COR-L47 (cell line): ENCODE data around the gene PRR13.
"Not testable (repeated sequence)": the region's sequence is repeated elsewhere in the genome, so short reads cannot be mapped to it uniquely, and the experiment has no call there.

Source experiments
- DNase-seq: peaks from one replicate; lab custom pipeline; 2025; lab: John Stamatoyannopoulos, UW

Gene PRR13

DNA sequence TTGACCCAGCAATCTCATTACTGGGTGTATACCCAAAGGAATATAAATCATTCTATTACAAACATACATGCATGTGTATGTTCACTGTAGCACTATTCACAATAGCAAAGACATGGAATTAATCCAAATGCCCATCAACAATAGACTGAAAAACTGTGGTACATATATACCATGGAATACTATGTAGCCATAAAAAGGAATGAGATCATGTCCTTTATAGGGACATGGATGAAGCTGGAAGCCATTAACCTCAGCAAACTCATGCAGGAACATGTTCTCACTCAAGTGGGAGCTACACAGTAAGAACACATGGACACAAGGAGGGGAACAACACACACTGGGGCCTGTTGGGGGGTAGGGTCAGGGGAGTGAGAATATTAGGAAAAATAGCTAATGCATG is 2.0 kb upstream of the PRR13 start:
- not testable (repeated sequence) for DNase-seq

DNA sequence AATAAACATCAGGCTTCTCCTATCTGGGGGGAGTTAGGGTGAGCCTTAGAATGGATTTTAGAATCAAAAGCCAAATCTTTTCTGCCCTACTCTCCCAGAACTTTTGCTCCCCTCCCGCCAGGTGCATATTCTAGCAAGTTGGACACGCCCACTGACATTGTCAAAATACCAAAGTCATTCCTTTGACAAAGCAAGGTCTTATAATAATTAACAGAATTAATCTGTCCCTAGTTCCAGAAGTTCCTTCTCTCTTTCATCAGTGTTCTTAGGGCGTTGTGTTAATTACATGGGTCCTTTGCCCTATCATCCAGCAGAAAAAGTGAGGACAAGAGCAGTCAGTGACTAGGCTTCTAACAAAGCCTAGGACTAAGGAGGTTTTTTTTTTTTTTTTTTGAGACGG is 2.4 kb downstream of the PRR13 start:
- no peak for DNase-seq

- not testable (repeated sequence) for DNase-seq
These were observed 3.2 kb downstream of the PRR13 start for GRCh38 chr12:53444593-53445325.

DNA sequence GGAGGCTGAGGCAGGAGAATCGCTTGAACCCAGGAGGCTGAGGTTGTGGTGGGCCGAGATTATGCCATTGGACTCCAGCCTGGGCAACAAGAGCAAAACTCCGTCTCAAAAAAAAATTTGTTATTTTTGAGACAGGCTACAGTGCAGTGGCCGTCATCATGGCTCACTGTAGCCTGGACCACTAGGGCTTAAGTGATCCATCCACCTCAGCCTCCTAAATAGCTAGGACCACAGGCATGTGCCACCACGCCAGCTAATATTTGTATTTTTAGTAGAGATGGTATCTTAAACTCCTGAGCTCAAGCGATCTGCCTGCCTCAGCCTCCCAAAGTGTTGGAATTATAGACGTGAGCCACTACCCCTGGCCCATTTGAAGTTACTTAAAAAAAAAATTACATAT is 9.4 kb downstream of the PRR13 start:
- no peak for DNase-seq

GRCh38 chr12:53451661-53452158 is 10.2 kb downstream of the PRR13 start, which contains the start of gene PCBP2:
Gene PCBP2, plus strand, starts transcription at chr12:53452102. Its CDS starts 2,699 bp downstream, at chr12:53454801.
- DNase-seq, result peak; percentile 99

- peak; percentile 94 for DNase-seq
These were observed 10.9 kb downstream of the PRR13 start for GRCh38 chr12:53452159-53453077.

DNA sequence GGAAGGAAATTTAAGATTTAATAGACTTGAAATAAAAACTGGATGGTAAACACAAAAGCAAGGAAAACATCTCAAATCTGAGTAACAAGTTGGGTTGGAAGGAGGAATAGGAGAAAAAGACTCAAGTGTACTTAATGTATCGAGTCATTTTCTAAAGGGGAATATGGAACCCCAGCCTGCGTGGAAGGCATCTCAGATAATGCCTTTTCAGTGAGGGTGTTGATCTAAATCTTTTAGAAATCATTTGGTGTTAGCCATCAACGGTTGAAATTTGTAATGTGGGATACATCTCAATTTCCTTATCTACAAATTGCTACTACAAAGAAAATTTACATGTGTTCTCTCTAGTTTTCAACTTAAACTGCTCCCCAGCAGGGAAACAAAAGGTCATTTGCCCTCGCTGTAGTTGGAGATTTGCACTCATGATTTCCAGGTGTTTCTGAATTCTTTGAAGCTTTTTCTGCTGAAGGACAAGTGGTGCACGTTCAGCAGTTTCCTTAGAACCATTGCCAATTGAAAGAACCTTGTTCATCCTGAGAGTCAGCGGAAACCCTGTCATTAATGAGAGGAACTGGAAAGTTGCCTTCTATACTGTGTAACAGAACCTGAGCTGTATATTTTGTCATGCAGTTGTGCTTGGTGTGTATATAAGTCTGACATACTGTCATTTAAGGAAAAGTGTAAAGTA is 12.6 kb downstream of the PRR13 start:
- DNase-seq, result no peak

GRCh38 chr12:53454707-53455106 is 13.2 kb downstream of the PRR13 start:
- no peak for DNase-seq

DNA sequence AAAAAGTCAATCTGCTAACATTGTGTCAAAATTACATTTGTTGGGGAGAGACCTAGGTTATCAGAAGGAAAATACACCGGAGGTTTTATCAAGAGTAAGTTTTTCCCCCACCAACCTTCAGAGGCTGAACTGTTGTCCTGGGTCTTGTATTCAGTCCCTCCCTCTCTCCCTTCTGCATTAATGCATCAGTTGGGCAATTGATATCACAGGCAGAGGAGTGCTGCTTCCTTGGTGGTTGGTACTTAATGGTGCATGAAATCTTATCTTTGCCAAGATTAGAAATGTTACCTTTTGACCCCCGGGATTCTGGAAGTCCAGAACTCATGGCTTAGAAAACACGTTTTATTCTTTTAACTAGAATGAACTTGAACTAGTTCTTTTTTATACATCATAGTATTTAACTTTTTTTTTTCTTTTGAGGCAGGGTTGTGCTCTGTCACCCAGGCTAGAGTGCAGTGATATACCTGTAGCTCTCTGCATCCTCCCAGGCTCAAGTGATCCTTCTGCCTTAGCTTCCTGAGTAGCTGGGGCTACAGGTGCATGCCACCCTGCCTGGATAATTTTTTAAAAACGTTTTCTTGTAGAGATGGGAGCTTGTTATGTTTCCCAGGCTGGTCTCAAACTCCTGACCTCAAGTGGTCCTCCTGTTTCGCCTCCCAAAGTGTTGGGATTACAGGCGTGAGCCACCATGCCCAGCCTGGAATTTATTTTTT is 15.3 kb downstream of the PRR13 start:
- no peak for DNase-seq

DNA sequence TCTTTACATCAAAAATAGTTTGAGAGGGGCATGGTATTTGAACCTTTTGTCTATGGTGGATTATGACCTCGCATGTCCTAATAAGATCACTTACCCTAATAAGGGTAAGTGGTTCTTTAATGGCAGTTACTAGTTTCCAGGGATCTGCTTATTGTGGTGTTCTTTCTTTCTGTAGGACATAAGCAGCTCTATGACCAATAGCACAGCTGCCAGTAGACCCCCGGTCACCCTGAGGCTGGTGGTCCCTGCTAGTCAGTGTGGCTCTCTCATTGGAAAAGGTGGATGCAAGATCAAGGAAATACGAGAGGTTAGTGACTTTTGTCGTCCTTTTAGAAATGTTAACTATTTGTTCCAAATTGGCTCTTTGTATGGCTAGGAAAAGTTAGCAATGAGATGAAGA is 17.6 kb downstream of the PRR13 start:
- no peak for DNase-seq

DNA sequence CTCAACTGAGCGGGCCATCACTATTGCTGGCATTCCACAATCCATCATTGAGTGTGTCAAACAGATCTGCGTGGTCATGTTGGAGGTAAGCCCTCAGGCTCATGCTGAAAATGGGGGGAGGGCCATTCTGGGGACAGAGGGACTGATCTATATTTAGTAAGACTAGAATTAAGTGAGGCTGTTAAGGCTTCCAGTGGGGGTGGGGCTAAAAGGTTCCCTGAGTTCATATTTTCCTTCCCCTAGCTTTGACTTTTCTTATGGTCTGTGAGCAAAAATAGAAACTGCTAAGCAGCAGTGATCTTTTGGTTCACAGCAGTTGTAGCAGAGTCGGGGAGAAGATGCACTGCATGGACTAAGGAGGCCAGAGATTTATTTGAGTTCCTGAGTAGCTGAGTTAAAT is 19.5 kb downstream of the PRR13 start:
- DNase-seq, result no peak

DNA sequence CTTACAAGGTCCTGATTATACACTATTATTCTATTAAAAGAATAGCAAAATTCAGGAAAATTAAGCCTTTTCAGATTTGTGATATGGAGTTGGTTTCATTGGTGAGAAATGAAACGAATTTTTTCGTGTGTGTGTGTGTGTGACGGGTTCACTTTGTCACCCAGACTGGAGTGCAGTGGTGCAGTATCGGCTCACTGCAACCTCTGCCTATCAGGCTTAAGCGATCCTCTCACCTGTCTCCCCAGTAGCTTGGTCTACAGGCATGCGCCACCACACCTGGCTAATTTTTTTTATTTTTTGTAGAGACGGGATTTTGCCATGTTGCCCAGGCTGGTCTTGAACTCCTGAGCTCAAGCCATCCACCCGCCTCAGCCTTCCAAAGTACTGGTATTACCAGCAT is 20.1 kb downstream of the PRR13 start:
- DNase-seq, result no peak

GRCh38 chr12:53462935-53463334 is 21.4 kb downstream of the PRR13 start:
- no peak for DNase-seq

GRCh38 chr12:53463802-53464560 is 22.4 kb downstream of the PRR13 start:
- DNase-seq, result no peak

GRCh38 chr12:53464685-53465418 is 23.3 kb downstream of the PRR13 start:
- no peak for DNase-seq

GRCh38 chr12:53465679-53466078 is 24.1 kb downstream of the PRR13 start:
- no peak for DNase-seq

DNA sequence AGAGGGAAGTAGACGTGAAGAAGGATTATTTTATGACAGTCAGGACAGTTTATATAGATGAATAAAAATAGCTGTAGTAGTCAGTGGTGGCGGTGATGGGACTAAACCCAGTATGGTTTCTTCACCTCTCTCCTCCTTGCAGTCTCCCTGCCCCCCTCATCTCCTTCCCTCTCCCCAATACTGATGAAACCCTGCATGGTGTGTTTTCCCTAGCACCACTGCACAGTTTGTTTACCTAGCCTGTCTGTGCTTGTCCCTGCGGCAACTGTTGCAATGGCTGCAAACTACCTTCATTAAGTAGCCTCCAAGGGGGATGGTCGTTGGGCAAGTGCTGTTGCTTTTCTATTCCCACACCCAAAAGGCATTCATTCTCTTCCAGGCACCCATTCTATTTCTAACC is 25.1 kb downstream of the PRR13 start:
- DNase-seq, result no peak

GRCh38 chr12:53467082-53467481 is 25.5 kb downstream of the PRR13 start:
- no peak for DNase-seq

GRCh38 chr12:53467880-53468279 is 26.3 kb downstream of the PRR13 start:
- DNase-seq, result no peak

DNA sequence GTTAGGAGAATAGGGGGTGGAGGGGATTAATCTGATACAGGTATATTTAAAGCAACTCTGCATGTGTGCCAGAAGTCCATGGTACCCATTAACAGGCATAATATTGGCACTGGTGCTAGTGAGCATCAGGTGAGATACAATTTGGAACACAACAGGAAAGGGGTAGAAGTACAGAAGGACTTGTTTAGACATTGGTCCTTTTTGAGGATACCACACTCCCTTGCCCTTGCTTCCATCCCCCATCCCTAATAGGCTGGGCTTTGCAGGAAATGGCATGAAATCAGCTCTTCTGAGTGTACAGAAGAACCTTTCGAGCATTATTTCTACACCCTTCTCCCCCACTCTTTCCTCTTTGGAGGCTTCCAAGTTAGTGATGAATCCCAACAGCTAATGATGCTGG is 26.7 kb downstream of the PRR13 start:
- DNase-seq, result no peak
